Gastroesophageal sphincter (tissue), 3 donors: ENCODE data around the gene CMTM6.

Source experiments
- CTCF ChIP-seq, 4 experiments: fragments of 200-600 bp in 2 of 4; fragments of 450-650 bp in 2 of 4; sonication (generic) in 1 of 4; IDR thresholded peaks; one replicate each; pipeline ENCODE4 v1.5.1; 2017 to 2019; ENCODE audit warnings: antibody characterized with exemption in 4 of 4, mild to moderate bottlenecking in 2 of 4, moderate library complexity in 2 of 4
- POLR2A ChIP-seq, 2 donors: fragments of 450-650 bp; IDR thresholded peaks; one replicate each; pipeline ENCODE4 v1.6.1; 2017; ENCODE audit warnings: antibody characterized with exemption in 2 of 2, mild to moderate bottlenecking in 2 of 2, moderate library complexity in 1 of 2
- POLR2AphosphoS5 ChIP-seq: sonication (generic); formaldehyde crosslinking; IDR thresholded peaks from one replicate; pipeline ENCODE4 v1.6.1; 2017; ENCODE audit warnings: antibody characterized with exemption

GRCh38 chr3:32495085-32495484, 7.6 kb downstream of the CMTM6 start:
- no peak for TF ChIP-seq CTCF (IDR thresholded peaks at IDR 0.05)
- no peak for TF ChIP-seq POLR2AphosphoS5
- TF ChIP-seq POLR2A (IDR thresholded peaks at IDR 0.05) = no peak
